SU-DHL-6 (cell line): ENCODE results near the gene LGALS16.

ENCODE experiments used
- H2AFZ ChIP-seq: fragments of 200-600 bp; sonication (generic); 2 replicates; pipeline ENCODE4 v1.6.1; 2014; ENCODE audit warnings: low read depth, mild to moderate bottlenecking, moderate library complexity, mixed read lengths, antibody characterized with exemption, low read length; ENCODE audit not compliant: severe bottlenecking
- H3F3A ChIP-seq: fragments of 200-600 bp; shearing (Covaris generic); 2 replicates; pipeline ENCODE4 v1.6.0; 2016; ENCODE audit warnings: antibody characterized with exemption, mild to moderate bottlenecking; ENCODE audit not compliant: insufficient read depth
- H3K27ac ChIP-seq: fragments of 200-600 bp; sonication (generic); 2 replicates; pipeline ENCODE4 v1.5.1; 2016; ENCODE audit warnings: low read depth, mild to moderate bottlenecking, low read length, moderate library complexity, mixed read lengths
- H3K27me3 ChIP-seq: fragments of 200-600 bp; sonication (generic), shearing (Covaris generic); 2 replicates; pipeline ENCODE4 v1.6.0; 2014; ENCODE audit warnings: mild to moderate bottlenecking, low read length
- H3K36me3 ChIP-seq: fragments of 200-600 bp; sonication (generic); 2 replicates; pipeline ENCODE4 v1.6.1; 2014; ENCODE audit warnings: mild to moderate bottlenecking, low read length, mixed read lengths
- H3K4me2 ChIP-seq: fragments of 300-600, 200-600 bp; shearing (Covaris generic), sonication (generic); 2 replicates; pipeline ENCODE4 v1.6.0; 2014; ENCODE audit warnings: low read length, low read depth, mild to moderate bottlenecking; ENCODE audit not compliant: poor library complexity, severe bottlenecking
- H3K4me3 ChIP-seq: fragments of 200-600 bp; sonication (generic); 2 replicates; pipeline ENCODE4 v1.5.1; 2014; ENCODE audit warnings: antibody characterized with exemption, low read length, mild to moderate bottlenecking, mixed read lengths; ENCODE audit not compliant: insufficient read depth, poor library complexity, severe bottlenecking
- H3K79me2 ChIP-seq: fragments of 200-600 bp; sonication (generic); 2 replicates; pipeline ENCODE4 v1.6.1; 2014; ENCODE audit warnings: mild to moderate bottlenecking, low read length, moderate library complexity; ENCODE audit not compliant: insufficient read depth
- H3K9ac ChIP-seq: fragments of 200-600 bp; sonication (generic); 2 replicates; pipeline ENCODE4 v1.7.0; 2014; ENCODE audit warnings: mild to moderate bottlenecking, low read length
- H3K9me2 ChIP-seq: fragments of 200-600 bp; sonication (generic); replicated peaks from 2 replicates; pipeline ENCODE4 v1.6.1; 2014; ENCODE audit warnings: low read length; ENCODE audit not compliant: insufficient read depth
- H3K9me3 ChIP-seq: fragments of 200-600 bp; sonication (generic); 2 replicates; pipeline ENCODE4 v1.6.1; 2014; ENCODE audit warnings: low read length, mixed read lengths; ENCODE audit not compliant: insufficient read depth
- H4K20me1 ChIP-seq: fragments of 200-600 bp; sonication (generic); 2 replicates; pipeline ENCODE4 v1.6.1; 2014; ENCODE audit warnings: low read depth, mild to moderate bottlenecking, antibody characterized with exemption, low read length, moderate library complexity, mixed read lengths
- CTCF ChIP-seq: fragments of 200-600 bp; sonication (generic); IDR thresholded peaks from one replicate; pipeline ENCODE4 v1.5.1; 2017; ENCODE audit warnings: antibody characterized with exemption, mild to moderate bottlenecking, low read length, moderate library complexity; ENCODE audit not compliant: insufficient read depth, poor library complexity, severe bottlenecking
- EZH2phosphoT487 ChIP-seq: fragments of 200-600 bp; sonication (generic), shearing (Covaris generic); conservative IDR thresholded peaks from 2 replicates; pipeline ENCODE4 v1.6.1; 2018; ENCODE audit warnings: mild to moderate bottlenecking, antibody characterized with exemption, low read length, moderate library complexity, mixed read lengths

LGALS16 gene

GRCh38 chr19:39655613-39656012 is at the start of gene LGALS16:
Gene LGALS16, plus strand, starts transcription at chr19:39655913. Its CDS starts 49 bp downstream, at chr19:39655962.
- Histone ChIP-seq H3K79me2 (no peaks in the 10 kb centered on the region), H3K27ac (no peak within 1 kb of the TSS), H3K36me3 (no peaks in the 10 kb centered on the region), H4K20me1 (no peaks in the 10 kb centered on the region), H2AFZ (no peak within 1 kb of the TSS), H3K9me3 (no peaks in the 10 kb centered on the region), H3K9ac (no peak within 1 kb of the TSS), H3F3A (no peaks in the 10 kb centered on the region), H3K27me3 (no peaks in the 10 kb centered on the region), H3K9me2 (no peaks in the 10 kb centered on the region), H3K4me2 (no peak within 1 kb of the TSS), H3K4me3 (no peak within 1 kb of the TSS)
- TF ChIP-seq CTCF, result no peak
- no peak for TF ChIP-seq EZH2phosphoT487

GRCh38 chr19:39607021-39607420 is 48.7 kb upstream of the LGALS16 start:
- H2AFZ ChIP-seq, result no peak overlapping the region
- no peaks in the 10 kb centered on the region for H4K20me1 ChIP-seq
- H3F3A ChIP-seq, result no peaks in the 10 kb centered on the region
- no peaks in the 10 kb centered on the region for H3K27me3 ChIP-seq
- H3K27ac ChIP-seq, result no peak overlapping the region
- H3K4me2 ChIP-seq, result no peak overlapping the region
- no peaks in the 10 kb centered on the region for H3K36me3 ChIP-seq
- no peaks in the 10 kb centered on the region; the same call in 1 of the 2 replicates for H3K9me3 ChIP-seq
- no peaks in the 10 kb centered on the region for H3K9me2 ChIP-seq
- TF ChIP-seq CTCF, result no peak
- TF ChIP-seq EZH2phosphoT487, result no peak
- no peak overlapping the region for H3K4me3 ChIP-seq
- no peak overlapping the region for H3K9ac ChIP-seq
- no peaks in the 10 kb centered on the region for H3K79me2 ChIP-seq

GRCh38 chr19:39607561-39607960 is 48.2 kb upstream of the LGALS16 start:
- Histone ChIP-seq H3K36me3 (no peaks in the 10 kb centered on the region), H4K20me1 (no peaks in the 10 kb centered on the region), H3K4me3 (no peak overlapping the region), H3K9me2 (no peaks in the 10 kb centered on the region), H3K79me2 (no peaks in the 10 kb centered on the region), H3K4me2 (no peak overlapping the region), H3F3A (no peaks in the 10 kb centered on the region), H3K27me3 (no peaks in the 10 kb centered on the region), H3K9ac (no peak overlapping the region), H3K9me3 (no peaks in the 10 kb centered on the region; the same call in 1 of the 2 replicates), H3K27ac (no peak overlapping the region), H2AFZ (no peak overlapping the region)
- TF ChIP-seq EZH2phosphoT487 (no peak), CTCF (no peak)

GRCh38 chr19:39613597-39613996 is 42.1 kb upstream of the LGALS16 start:
- Histone ChIP-seq H3K4me2 (no peak overlapping the region), H3K27me3 (no peaks in the 10 kb centered on the region), H3K9me3 (peaks cover 4% of the 10 kb centered on the region), H2AFZ (no peak overlapping the region), H3K36me3 (no peaks in the 10 kb centered on the region), H3K9ac (no peak overlapping the region), H3K4me3 (no peak overlapping the region), H3K9me2 (no peaks in the 10 kb centered on the region), H3K79me2 (no peaks in the 10 kb centered on the region), H3F3A (no peaks in the 10 kb centered on the region), H4K20me1 (no peaks in the 10 kb centered on the region), H3K27ac (no peak overlapping the region)
- TF ChIP-seq EZH2phosphoT487, result no peak
- TF ChIP-seq CTCF, result no peak
